ENCODE data around the gene CD300LB. TPM values are rescaled to one million over a fixed set of nuclear protein-coding genes. Genes with fewer than 3 reads are reported as not detected.

The CD300LB gene
- polyA plus RNA-seq, 1 experiment: not detected

DNA sequence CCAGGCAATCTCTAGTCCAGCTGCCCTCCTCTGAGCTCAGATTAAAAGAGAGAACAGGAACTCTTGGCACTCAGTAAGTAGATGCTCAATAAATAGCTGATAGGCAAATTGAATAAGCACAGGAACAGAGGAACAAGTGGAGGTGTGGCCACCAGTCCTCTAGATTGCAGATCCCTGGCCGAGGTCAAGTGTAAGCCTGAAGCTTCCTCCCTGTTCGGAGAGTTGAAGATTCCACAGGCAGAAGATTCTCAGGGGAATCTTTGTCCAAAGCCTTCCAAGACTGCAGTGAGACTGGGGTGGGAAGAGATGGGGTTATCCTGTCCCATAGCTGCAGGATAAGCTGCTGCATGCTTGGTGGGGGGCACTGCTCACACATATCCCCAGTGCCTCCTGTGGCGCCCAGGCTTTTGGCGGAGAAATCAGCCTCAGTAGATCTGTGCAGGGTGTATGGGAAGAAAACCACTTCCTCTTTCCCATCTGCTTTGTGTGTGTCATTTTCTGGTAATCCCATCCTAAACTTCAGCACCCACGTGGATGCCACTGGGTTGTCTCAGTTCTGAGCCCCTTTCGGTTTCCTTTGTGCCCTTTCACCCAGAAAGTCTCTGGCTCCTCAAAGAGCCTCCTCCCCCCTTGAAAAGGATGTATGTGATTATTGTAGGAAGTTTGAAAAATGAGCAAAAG, 52.7 kb downstream of the CD300LB start:
- CTCF ChIA-PET: interaction anchor here (1.2 kb wide), 1 partner anchor 110 kb away, joined by 4 read pairs; no protein-coding TSS in a partner anchor

DNA sequence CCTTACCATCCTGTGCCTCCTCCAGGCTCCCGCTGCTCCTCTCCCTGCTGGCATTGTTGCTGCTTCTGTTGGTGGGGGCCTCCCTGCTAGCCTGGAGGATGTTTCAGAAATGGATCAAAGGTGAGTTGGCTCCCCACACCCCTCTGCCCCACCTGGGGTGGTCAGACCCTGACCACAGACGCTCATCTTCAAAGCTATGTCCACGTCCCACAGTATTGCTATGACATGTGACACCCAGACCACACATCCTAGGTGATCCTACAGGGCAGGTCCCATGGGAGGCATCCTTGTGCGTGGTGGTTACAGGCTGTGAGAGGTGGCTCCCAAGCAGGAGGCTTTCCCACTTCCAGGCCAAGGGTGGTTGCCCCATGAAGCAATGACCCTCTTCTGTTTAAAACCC, 53.9 kb downstream of the CD300LB start:
- Histone ChIP-seq H3K4me3 (ENCODE audit: low read depth, low read length) (no peak overlapping the region), H3K27me3 (ENCODE audit: control insufficient read depth, insufficient read depth, low read length) (no peaks in the 10 kb centered on the region), H3K9me3 (ENCODE audit: control insufficient read depth, insufficient read depth, low read length) (peaks cover 6% of the 10 kb centered on the region; the same call in 1 of the 2 replicates), H3K27ac (ENCODE audit: low read depth, low read length) (no peak overlapping the region)
- TF ChIP-seq, protein P1, sequence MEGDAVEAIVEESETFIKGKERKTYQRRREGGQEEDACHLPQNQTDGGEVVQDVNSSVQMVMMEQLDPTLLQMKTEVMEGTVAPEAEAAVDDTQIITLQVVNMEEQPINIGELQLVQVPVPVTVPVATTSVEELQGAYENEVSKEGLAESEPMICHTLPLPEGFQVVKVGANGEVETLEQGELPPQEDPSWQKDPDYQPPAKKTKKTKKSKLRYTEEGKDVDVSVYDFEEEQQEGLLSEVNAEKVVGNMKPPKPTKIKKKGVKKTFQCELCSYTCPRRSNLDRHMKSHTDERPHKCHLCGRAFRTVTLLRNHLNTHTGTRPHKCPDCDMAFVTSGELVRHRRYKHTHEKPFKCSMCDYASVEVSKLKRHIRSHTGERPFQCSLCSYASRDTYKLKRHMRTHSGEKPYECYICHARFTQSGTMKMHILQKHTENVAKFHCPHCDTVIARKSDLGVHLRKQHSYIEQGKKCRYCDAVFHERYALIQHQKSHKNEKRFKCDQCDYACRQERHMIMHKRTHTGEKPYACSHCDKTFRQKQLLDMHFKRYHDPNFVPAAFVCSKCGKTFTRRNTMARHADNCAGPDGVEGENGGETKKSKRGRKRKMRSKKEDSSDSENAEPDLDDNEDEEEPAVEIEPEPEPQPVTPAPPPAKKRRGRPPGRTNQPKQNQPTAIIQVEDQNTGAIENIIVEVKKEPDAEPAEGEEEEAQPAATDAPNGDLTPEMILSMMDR (IDR thresholded peaks at IDR 0.05; ENCODE audit: low read depth, low read length): no peak
- no peak for DNase-seq (ENCODE audit: low read depth, low spot score)
- ChIA-PET CTCF (no interaction called here), POLR2A (no interaction called here)

More for the DNA sequence above, 52.7 kb downstream of the CD300LB start:
- no peak overlapping the region for H3K4me3 ChIP-seq (ENCODE audit: low read depth, low read length)
- no peak for DNase-seq (ENCODE audit: low read depth, low spot score)
- no peaks in the 10 kb centered on the region for H3K27me3 ChIP-seq (ENCODE audit: control insufficient read depth, insufficient read depth, low read length)
- H3K9me3 ChIP-seq (ENCODE audit: control insufficient read depth, insufficient read depth, low read length): peaks cover 6% of the 10 kb centered on the region; the same call in 1 of the 2 replicates
- H3K27ac ChIP-seq (ENCODE audit: low read depth, low read length): no peak overlapping the region
- TF ChIP-seq, protein P1 (IDR thresholded peaks at IDR 0.05; ENCODE audit: low read depth, low read length): no peak
- POLR2A ChIA-PET: no interaction called here

DNA sequence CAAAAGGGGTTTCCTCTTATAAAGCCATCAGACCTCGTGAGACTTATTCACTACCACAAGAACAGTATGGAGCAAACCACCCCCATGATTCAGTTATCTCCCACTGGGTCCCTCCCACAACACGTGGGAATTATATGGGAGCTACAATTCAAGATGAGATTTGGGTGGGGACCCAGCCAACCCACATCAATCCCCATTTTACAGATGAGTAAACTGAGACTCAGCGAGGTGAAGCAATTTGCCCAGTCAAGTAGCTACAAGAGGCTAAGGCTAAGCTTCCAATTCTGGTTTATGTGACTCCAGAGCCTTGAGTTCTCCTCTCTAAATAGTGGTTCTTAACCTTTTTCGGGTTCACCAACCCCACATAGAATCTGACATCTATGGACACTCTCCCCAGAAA, 56.1 kb downstream of the CD300LB start:
- ChIA-PET POLR2A (no interaction called here), CTCF (no interaction called here)
- DNase-seq (ENCODE audit: low read depth, low spot score): no peak
- Histone ChIP-seq H3K9me3 (ENCODE audit: control insufficient read depth, insufficient read depth, low read length) (peaks cover 6% of the 10 kb centered on the region; the same call in 1 of the 2 replicates), H3K4me3 (ENCODE audit: low read depth, low read length) (no peak overlapping the region), H3K27me3 (ENCODE audit: control insufficient read depth, insufficient read depth, low read length) (no peaks in the 10 kb centered on the region), H3K27ac (ENCODE audit: low read depth, low read length) (no peak overlapping the region)
- TF ChIP-seq, protein P1 (IDR thresholded peaks at IDR 0.05; ENCODE audit: low read depth, low read length): no peak

DNA sequence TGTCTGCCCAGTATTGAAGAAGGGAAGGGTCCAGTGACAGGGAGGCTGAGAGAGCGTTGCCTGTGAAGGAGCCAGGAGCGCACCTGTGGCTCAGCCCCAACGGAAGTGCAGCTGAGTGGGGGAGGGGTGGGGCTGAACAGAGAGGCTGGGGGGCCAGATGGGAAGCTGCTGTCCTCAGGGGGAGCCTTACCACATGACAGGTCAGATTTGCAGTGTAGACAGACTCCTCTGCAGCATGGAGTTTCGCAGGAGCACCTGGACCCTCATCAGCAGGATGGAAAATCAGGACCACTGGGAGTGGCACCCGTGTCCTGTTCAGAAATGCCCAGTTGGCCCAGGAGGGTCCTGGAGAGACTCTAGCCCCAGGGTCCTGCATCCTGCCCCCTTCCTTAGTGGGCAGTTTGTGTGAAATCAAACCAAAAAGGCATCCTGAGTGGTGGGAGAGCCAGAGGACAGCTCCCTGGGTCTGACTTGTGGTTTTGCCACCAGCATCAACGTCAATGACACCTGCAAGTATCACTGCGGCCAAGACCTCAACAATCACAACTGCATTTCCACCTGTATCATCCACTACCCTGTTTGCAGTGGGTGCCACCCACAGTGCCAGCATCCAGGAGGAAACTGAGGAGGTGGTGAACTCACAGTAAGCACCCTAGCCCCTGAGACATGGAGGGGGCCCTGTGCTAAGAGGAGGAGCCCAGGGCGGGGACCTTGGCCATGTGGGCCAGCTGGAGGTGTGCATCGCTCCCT, 57.1 kb downstream of the CD300LB start:
- no peak overlapping the region for H3K4me3 ChIP-seq (ENCODE audit: low read depth, low read length)
- peaks cover 6% of the 10 kb centered on the region; the same call in 1 of the 2 replicates for H3K9me3 ChIP-seq (ENCODE audit: control insufficient read depth, insufficient read depth, low read length)
- H3K27me3 ChIP-seq (ENCODE audit: control insufficient read depth, insufficient read depth, low read length): no peaks in the 10 kb centered on the region
- TF ChIP-seq, protein P1 (IDR thresholded peaks at IDR 0.05; ENCODE audit: low read depth, low read length): no peak
- no peak overlapping the region for H3K27ac ChIP-seq (ENCODE audit: low read depth, low read length)
- ChIA-PET CTCF (no interaction called here), POLR2A (no interaction called here)
- DNase-seq (ENCODE audit: low read depth, low spot score): no peak

DNA sequence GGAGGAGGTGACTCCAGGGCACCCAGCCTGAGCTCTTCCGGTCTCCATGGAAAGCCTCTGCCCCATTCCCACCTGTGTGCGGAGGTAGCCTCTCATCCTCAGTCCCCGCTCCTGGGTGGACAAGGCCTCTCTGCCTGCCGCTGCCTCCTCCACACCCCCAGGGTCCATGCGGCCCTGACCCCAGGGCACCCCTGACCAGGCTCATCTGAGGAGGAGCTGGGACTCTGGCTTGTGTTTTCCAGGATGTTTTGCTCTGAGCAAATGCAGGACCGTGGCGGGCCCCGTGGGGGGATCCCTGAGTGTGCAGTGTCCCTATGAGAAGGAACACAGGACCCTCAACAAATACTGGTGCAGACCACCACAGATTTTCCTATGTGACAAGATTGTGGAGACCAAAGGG, 58.0 kb downstream of the CD300LB start:
- CTCF ChIA-PET: no interaction called here
- POLR2A ChIA-PET: no interaction called here
- DNase-seq (ENCODE audit: low read depth, low spot score): no peak

More for the DNA sequence above, 58.0 kb downstream of the CD300LB start:
- Histone ChIP-seq H3K27me3 (ENCODE audit: control insufficient read depth, insufficient read depth, low read length) (no peaks in the 10 kb centered on the region), H3K4me3 (ENCODE audit: low read depth, low read length) (no peak overlapping the region), H3K9me3 (ENCODE audit: control insufficient read depth, insufficient read depth, low read length) (peaks cover 6% of the 10 kb centered on the region; the same call in 1 of the 2 replicates), H3K27ac (ENCODE audit: low read depth, low read length) (no peak overlapping the region)
- TF ChIP-seq, protein P1 (IDR thresholded peaks at IDR 0.05; ENCODE audit: low read depth, low read length): no peak

All from AG04450 (cell line).